Activated T-helper 1 cell treated with anti-CD3 and anti-CD28 coated beads, Interleukin-2, amount 50 U/mL, for 16 hours (primary cell): ENCODE measurements around the gene YJU2.
A peak's percentile ranks its signal among the peaks of the same experiment; 100 is the strongest.
"Not testable (repeated sequence)": the region's sequence is repeated elsewhere in the genome, so short reads cannot be mapped to it uniquely, and the experiment has no call there.

ENCODE experiments used
- DNase-seq, 2 donors: peaks; one replicate each; pipeline ENCODE4 v3.0.0-alpha.2; 2020; ENCODE audit warnings: low read depth in 1 of 2, low spot score in 1 of 2

The YJU2 gene

GRCh38 chr19:4267101-4267900 is 20.4 kb downstream of the YJU2 start:
- peak; percentile 29 to 40 for DNase-seq

DNA sequence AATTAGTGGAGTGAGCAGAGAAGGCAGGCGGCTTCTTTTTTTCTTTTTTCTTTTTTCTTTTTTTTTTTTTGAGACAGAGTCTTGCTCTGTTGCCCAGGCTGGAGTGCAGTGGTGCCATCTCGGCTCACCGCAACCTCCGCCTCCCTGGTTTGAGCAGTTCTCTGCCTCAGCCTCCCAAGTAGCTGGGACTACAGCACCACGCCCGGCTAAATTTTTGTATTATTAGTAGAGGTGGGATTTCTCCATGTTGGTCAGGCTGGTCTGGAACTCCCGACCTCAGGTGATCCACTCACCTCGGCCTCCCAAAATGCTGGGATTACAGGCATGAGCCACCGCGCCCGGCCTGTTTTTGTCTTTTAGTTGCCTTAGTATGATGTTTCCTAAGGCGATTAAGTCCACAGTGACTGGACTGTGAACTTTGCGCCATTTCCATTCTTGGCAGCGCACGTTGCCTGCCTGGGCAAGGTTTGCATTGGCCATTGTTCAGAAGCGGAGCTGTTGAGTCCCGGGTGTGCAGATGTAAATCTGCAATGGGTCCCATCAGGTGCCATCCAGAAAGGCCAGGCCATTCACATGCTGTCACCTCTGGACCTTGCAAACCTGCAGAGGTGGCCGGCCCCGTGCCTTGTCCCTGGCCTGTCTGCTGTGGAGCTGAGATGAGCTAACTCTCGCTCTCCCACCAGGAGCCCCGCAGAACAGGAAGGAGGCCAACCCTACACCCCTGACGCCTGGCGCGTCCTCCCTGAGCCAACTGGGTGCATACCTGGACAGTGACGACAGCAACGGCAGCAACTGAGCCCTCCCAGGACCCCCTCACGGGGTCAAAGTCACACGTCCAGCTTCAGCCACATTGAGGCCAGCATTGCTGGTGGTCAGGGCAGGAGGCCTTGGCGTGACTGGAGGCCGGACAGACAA is 21.3 kb downstream of the YJU2 start:
- DNase-seq = no peak

- DNase-seq = no peak
Measured at GRCh38 chr19:4268816-4269430, 22.0 kb downstream of the YJU2 start.

GRCh38 chr19:4272894-4273293 is 26.0 kb downstream of the YJU2 start:
- DNase-seq = no peak

DNA sequence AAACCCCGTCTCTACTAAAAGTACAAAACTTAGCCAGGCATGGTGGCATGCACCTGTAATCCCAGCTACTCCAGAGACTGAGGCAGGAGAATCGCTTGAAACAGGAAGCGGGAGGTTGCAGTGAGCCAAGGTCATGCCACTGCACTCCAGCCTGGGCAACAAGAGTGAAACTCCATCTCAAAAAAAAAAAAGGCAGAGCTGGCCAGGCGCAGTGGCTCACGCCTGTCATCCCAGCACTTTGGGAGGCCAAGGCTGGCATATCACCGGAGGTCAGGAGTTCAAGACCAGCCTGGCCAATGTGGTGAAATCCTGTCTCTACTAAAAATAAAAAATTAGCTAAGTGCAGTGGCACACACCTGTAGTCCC is 27.4 kb downstream of the YJU2 start:
- not testable (repeated sequence) for DNase-seq

DNA sequence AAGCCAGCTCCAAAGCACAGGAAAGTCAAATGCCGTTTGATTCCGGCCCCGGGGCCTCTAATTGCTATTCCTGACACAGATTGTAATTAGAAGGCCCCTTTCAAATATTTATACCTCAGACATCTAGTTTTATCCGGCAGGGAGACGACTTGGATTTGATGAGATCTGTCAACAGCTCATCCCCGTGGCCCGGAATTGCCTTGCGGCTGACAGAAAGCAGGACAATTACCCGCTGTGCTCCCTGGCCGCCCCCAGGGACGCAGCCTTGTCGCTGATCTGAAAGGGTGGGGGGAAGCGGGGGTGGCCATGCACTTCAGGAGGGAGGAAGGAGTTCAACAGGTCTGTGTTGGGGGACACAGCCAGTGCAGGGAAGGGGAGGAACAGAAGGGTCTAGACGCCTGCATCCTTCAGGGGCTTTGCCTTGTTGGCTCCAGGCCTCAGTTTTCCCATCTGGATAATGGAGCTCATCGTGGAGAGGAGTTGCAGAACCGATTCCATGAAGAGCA is 30.4 kb downstream of the YJU2 start:
- DNase-seq = no peak

GRCh38 chr19:4278010-4278409 is 31.1 kb downstream of the YJU2 start:
- no peak for DNase-seq

DNA sequence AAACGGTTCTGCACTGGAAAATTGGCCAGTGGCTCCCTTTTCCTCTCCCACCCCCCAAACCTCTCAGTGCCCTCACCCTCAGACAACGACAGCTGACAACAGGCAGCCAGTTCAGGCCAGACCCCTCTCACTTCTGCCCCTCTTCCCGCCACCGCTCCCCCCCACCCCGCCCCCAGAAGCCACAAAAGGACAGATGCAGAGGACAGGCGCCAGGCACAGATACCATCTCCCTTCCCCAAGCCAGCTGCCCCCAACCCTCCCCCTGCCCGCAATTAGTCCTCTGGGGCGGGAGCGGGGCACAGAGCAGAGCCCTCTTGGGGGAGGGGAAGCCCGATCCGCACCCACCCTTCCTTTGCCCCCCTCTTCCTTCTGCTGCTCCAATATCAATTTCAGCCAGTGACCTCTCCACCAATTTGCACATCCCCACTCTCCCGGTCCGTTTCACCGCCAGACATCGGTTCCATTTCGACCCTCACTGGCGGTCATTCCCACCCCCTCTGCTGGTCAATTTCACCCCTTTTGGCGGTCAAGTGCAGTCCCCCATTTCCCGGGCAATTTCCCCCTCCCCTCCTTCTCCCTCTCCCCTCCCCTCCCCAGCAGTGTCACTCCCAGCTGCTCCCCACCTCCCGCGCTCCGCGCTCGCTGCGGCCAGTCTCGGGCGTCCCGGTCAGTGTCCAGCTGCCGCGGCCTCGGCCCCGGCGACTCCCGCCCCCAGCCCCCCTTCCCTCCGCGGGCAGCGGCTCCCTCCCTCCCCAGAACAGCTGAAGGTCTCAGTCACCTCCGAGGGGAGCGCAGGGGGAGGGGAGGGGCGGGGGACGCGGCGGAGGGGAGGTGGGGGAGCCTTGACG is 31.8 kb downstream of the YJU2 start, which contains the start of gene SHD:
TSS of gene SHD (plus strand) at position 848 of the 848 bp plus-strand sequence. CDS start 798 bp downstream, outside the sequence.
- no peak for DNase-seq

DNA sequence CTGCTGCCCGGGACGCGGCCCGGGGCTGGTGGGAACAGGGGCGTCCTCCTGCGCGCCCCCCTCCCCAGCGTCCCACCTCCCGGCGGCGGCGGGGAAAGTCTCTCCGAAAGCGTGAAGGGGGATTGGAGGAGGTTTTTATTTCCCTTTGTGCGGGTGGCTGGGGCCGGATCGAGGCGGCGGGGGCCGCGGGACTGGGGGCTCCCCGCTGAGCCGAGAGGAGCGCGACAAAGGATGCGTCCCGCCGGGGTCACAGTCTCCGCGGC is 32.3 kb downstream of the YJU2 start:
- DNase-seq = no peak

GRCh38 chr19:4279530-4280422 is 32.9 kb downstream of the YJU2 start:
- DNase-seq = no peak

DNA sequence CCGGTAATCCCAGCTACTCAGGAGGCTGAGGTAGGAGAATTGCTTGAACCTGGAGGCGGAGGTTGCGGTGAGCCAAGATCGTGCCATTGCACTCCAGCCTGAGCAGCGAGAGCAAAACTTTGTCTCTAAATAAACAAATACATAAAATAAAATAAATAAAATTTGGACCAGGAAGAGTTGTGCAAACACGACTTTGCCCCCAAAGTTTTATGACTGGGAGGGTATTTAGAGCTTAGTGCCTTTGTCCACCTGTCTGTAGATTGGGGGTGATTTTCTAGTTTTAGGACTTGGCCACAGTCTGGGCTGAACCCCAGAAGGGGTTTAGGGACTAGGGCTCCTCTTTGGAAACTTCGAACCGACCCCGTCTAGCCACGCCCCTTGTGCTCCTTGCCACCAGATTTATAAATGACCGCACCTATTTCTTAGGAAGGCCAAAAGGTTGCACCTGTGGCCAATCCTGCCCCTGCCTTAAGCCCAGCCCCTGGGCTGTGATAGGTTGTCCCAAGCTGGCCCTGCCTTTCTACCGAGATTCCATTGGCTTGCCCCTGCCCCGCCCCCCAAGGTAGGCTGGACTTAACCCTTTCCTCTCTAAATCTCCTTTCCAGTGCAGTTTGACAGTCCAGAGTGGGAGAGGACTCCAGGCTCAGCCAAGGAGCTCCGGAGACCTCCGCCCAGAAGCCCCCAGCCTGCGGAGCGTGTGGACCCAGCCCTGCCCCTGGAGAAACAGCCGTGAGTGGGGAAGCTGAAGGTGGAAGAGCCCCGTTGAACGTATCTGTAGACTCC is 37.5 kb downstream of the YJU2 start:
- no peak for DNase-seq

- no peak for DNase-seq
Measured at GRCh38 chr19:4284974-4285373, 38.1 kb downstream of the YJU2 start.

DNA sequence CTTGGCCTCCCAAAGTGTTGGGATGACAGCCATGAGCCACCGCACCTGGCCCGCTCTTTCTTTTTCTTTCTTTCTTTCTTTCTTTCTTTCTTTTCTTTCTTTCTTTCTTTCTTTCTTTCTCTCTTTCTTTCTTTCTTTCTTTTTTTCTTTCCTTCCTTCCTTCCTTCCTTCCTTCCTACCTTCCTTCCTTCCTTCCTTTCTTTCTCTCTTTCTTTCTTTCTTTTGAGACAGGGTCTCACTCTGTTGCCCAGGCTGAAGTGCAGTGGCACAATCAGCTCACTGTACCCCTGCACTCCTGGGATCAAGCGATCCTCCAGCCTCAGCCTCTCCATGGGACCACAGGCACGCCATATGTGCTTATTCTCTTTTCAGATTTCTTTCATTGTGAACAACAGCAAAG is 39.3 kb downstream of the YJU2 start:
- DNase-seq = not testable (repeated sequence)

GRCh38 chr19:4288091-4288777 is 41.4 kb downstream of the YJU2 start:
- no peak for DNase-seq

- DNase-seq = no peak
Measured at GRCh38 chr19:4291184-4291732, 44.4 kb downstream of the YJU2 start.

- DNase-seq = no peak
Measured at GRCh38 chr19:4292515-4292914, 45.6 kb downstream of the YJU2 start.

- no peak for DNase-seq
Measured at GRCh38 chr19:4294389-4294788, 47.5 kb downstream of the YJU2 start.
